Measurements from ENCODE around the gene FMN1. TPM values are rescaled to one million over a fixed set of nuclear protein-coding genes. Genes with fewer than 3 reads are reported as not detected.

Gene FMN1
- total RNA-seq, 1 experiment from 2014 or later, result 1.2 TPM

- peaks cover 9% of the 10 kb centered on the region for H3K9me3 Mint-ChIP-seq (ENCODE audit: unreplicated experiment)
- no peaks in the 10 kb centered on the region for H3K27me3 Mint-ChIP-seq (ENCODE audit: insufficient read depth, unreplicated experiment)
- ChIA-PET POLR2A (no interaction called here), CTCF (interaction anchor here (0.6 to 1.7 kb wide), 4 partner anchors 8 to 257 kb away, joined by 3 to 7 read pairs (median 4); no protein-coding TSS in a partner anchor)
- no peak for TF ChIP-seq CTCF (IDR thresholded peaks at IDR 0.05; ENCODE audit: unreplicated experiment)
- no peak overlapping the region for H3K27ac Mint-ChIP-seq (ENCODE audit: low read depth, unreplicated experiment)
- H3K4me1 Mint-ChIP-seq (ENCODE audit: insufficient read depth, unreplicated experiment), result no peaks in the 10 kb centered on the region
- no peak for DNase-seq (ENCODE audit: unreplicated experiment)
- intact Hi-C loops (cut with micrococcal nuclease), result no loop called here
- no peaks in the 10 kb centered on the region for H3K36me3 Mint-ChIP-seq (ENCODE audit: insufficient read depth, unreplicated experiment)
- no peak overlapping the region for H3K4me3 Mint-ChIP-seq (ENCODE audit: unreplicated experiment)
- BruUV-seq (replicated peaks), result no TSS peak
Observed at GRCh38 chr15:32736701-32737061, 457.8 kb downstream of the FMN1 start.

GRCh38 chr15:32735989-32736700, 458.4 kb downstream of the FMN1 start:
- DNase-seq (ENCODE audit: unreplicated experiment), result no peak
- Mint-ChIP-seq H3K27me3 (ENCODE audit: insufficient read depth, unreplicated experiment) (no peaks in the 10 kb centered on the region), H3K27ac (ENCODE audit: low read depth, unreplicated experiment) (no peak overlapping the region), H3K9me3 (ENCODE audit: unreplicated experiment) (peaks cover 9% of the 10 kb centered on the region), H3K36me3 (ENCODE audit: insufficient read depth, unreplicated experiment) (no peaks in the 10 kb centered on the region), H3K4me1 (ENCODE audit: insufficient read depth, unreplicated experiment) (peaks cover under 1% of the 10 kb centered on the region), H3K4me3 (ENCODE audit: unreplicated experiment) (no peak overlapping the region)
- TF ChIP-seq CTCF (IDR thresholded peaks at IDR 0.05; ENCODE audit: unreplicated experiment), result no peak
- ChIA-PET POLR2A (no interaction called here), CTCF (interaction anchor here (1.2 to 1.7 kb wide), 3 partner anchors 8 to 109 kb away, joined by 4 to 7 read pairs (median 4); no protein-coding TSS in a partner anchor)
- BruUV-seq (replicated peaks), result no TSS peak
- intact Hi-C loops (cut with micrococcal nuclease), result no loop called here

DNA sequence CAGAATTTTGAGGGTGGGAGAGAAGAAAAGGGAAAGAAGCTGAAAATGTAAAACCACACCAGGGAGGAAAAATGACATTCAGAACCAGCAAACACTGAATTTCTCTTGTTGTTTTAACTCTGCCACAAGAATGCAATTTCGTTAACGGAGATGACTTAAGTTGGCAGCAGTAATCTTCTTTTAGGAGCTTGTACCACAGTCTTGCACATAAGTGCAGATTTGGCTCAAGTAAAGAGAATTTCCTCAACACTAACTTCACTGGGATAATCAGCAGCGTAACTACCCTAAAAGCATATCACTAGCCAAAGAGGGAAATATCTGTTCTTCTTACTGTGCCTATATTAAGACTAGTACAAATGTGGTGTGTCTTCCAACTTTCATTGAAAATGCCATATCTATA, 461.2 kb downstream of the FMN1 start:
- TF ChIP-seq CTCF (IDR thresholded peaks at IDR 0.05; ENCODE audit: unreplicated experiment), result no peak
- peak; percentile 32 for DNase-seq (ENCODE audit: unreplicated experiment)
- no TSS peak for BruUV-seq (replicated peaks)
- intact Hi-C loops (cut with micrococcal nuclease), result no loop called here
- Mint-ChIP-seq H3K4me1 (ENCODE audit: insufficient read depth, unreplicated experiment) (peaks cover 13% of the 10 kb centered on the region), H3K4me3 (ENCODE audit: unreplicated experiment) (no peak overlapping the region), H3K9me3 (ENCODE audit: unreplicated experiment) (no peaks in the 10 kb centered on the region), H3K36me3 (ENCODE audit: insufficient read depth, unreplicated experiment) (no peaks in the 10 kb centered on the region), H3K27me3 (ENCODE audit: insufficient read depth, unreplicated experiment) (no peaks in the 10 kb centered on the region), H3K27ac (ENCODE audit: low read depth, unreplicated experiment) (no peak overlapping the region)
- CTCF ChIA-PET, result no interaction called here
- POLR2A ChIA-PET, result no interaction called here

DNA sequence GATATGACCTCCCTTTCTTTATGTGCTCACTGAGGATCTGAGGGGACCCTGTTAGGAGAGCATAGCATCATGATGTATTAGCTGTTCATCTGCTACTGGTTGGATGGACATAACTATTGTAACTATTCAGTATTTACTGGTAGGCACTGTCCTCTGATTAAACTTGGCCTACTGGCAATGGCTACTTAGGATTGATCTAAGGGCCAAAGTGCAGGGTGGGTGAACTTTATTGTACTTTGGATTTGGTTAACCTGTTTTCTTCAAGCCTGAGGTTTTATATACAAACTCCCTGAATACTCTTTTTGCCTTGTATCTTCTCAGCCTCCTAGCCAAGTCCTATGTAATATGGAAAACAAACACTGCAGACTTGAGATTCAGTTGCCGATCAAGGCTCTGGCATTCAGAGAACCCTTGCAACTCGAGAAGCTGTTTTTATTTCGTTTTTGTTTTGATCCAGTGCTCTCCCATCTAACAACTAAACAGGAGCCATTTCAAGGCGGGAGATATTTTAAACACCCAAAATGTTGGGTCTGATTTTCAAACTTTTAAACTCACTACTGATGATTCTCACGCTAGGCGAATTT, 461.8 kb downstream of the FMN1 start:
- CTCF ChIA-PET, result no interaction called here
- Mint-ChIP-seq H3K9me3 (ENCODE audit: unreplicated experiment) (no peaks in the 10 kb centered on the region), H3K4me1 (ENCODE audit: insufficient read depth, unreplicated experiment) (peaks cover 13% of the 10 kb centered on the region), H3K27me3 (ENCODE audit: insufficient read depth, unreplicated experiment) (no peaks in the 10 kb centered on the region), H3K36me3 (ENCODE audit: insufficient read depth, unreplicated experiment) (no peaks in the 10 kb centered on the region), H3K27ac (ENCODE audit: low read depth, unreplicated experiment) (no peak overlapping the region), H3K4me3 (ENCODE audit: unreplicated experiment) (no peak overlapping the region)
- intact Hi-C loops (cut with micrococcal nuclease), result no loop called here
- TF ChIP-seq CTCF (IDR thresholded peaks at IDR 0.05; ENCODE audit: unreplicated experiment), result no peak
- BruUV-seq (replicated peaks), result no TSS peak
- no peak for DNase-seq (ENCODE audit: unreplicated experiment)
- POLR2A ChIA-PET, result no interaction called here

All from MCF 10A (cell line).